Uterus (tissue), 4 donors: ENCODE measurements around the gene CECR2. TPM values are rescaled to one million over a fixed set of nuclear protein-coding genes. Genes with fewer than 3 reads are reported as not detected.

ENCODE experiments used
- DNase-seq, 2 donors: peaks; one replicate each; pipeline ENCODE4 v3.0.0-alpha.2; 2019 to 2020
- H3K27ac ChIP-seq, 2 donors: fragments of 200-600 bp; sonication (generic); 1 replicate in 1 of 2; 2 replicates in 1 of 2; pipeline ENCODE4 v1.5.1; 2016 to 2018
- H3K27me3 ChIP-seq, 2 donors: fragments of 200-600 bp; sonication (generic); one replicate each; pipeline ENCODE4 v1.5.1; 2018 to 2019; ENCODE audit warnings: control low read depth in 1 of 2
- H3K36me3 ChIP-seq, 2 donors: fragments of 200-600 bp; sonication (generic); one replicate each; pipeline ENCODE4 v1.5.1; 2019; ENCODE audit warnings: control low read depth in 1 of 2
- H3K4me1 ChIP-seq, 2 donors: fragments of 200-600 bp; sonication (generic); one replicate each; pipeline ENCODE4 v1.5.1; 2018 to 2019; ENCODE audit warnings: control low read depth in 1 of 2
- H3K4me3 ChIP-seq, 2 donors: fragments of 200-600 bp; sonication (generic); 1 replicate in 1 of 2; 2 replicates in 1 of 2; pipeline ENCODE4 v1.5.1; 2018 to 2019; ENCODE audit warnings: mild to moderate bottlenecking in 1 of 2
- H3K9me3 ChIP-seq, 2 donors: fragments of 200-600 bp; sonication (generic); one replicate each; pipeline ENCODE4 v1.5.1; 2019; ENCODE audit warnings: control low read depth in 1 of 2
- CTCF ChIP-seq, 4 experiments: fragments of 200-600 bp in 2 of 4; fragments of 450-650 bp in 2 of 4; sonication (generic) in 2 of 4; IDR thresholded peaks; one replicate each; pipeline ENCODE4 v1.5.1; 2016 to 2019; ENCODE audit warnings: antibody characterized with exemption in 4 of 4, mild to moderate bottlenecking in 2 of 4, moderate library complexity in 1 of 4
- POLR2A ChIP-seq, 2 donors: fragments of 450-650 bp; IDR thresholded peaks; one replicate each; pipeline ENCODE4 v1.6.1; 2016; ENCODE audit warnings: antibody characterized with exemption in 2 of 2, mild to moderate bottlenecking in 1 of 2, moderate library complexity in 1 of 2
- intact Hi-C: fragments of 100-400 bp; cut with DNase I; formaldehyde crosslinking; loops from one replicate; pipeline ENCODE4 v1.15.1; 2023; ENCODE audit warnings: low total_unique reads
- total RNA-seq, 4 donors: library from RNA; depleted of rRNA in 3 of 4; stranded (reverse); fragments of >200 nt in 3 of 4; gene quantifications; one replicate each; pipeline versions ENCODE4 v1.1.0 to v1.2.4, GENCODE V29; 2014 to 2023
- donor health status: DM: yes; HTN: yes; CAD: no.

The CECR2 gene
- total RNA-seq, 4 donors from 2014 or later = under 0.01 to 6.3 (median 3.8) TPM

DNA sequence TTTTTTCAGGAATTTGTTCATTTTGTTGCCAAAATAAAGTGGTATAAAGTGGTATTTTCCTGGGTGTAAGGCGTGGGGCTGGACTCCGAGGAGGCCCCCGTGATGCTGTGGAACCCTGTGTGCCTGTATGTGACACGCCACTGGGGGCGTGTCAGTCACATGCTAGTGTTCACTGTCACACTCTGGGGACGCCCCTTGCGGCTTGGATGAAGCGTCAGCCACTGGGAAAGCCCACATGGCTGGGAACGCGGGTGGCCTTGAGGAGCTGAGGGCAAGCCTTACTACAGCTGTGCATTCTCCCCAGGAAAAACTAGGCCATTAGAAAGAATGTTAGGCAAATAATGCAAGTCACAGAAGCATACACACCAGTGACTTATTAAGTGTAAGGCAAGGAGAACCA, 117.1 kb downstream of the CECR2 start:
- H3K4me3 ChIP-seq = no peak overlapping the region
- H3K27me3 ChIP-seq = no peaks in the 10 kb centered on the region
- no peaks in the 10 kb centered on the region for H3K4me1 ChIP-seq
- no peaks in the 10 kb centered on the region for H3K9me3 ChIP-seq
- no peaks in the 10 kb centered on the region for H3K36me3 ChIP-seq
- no peak for DNase-seq
- intact Hi-C loops = no loop called here
- no peak for TF ChIP-seq CTCF (IDR thresholded peaks at IDR 0.05)
- no peak for TF ChIP-seq POLR2A (IDR thresholded peaks at IDR 0.05)
- no peak overlapping the region for H3K27ac ChIP-seq

DNA sequence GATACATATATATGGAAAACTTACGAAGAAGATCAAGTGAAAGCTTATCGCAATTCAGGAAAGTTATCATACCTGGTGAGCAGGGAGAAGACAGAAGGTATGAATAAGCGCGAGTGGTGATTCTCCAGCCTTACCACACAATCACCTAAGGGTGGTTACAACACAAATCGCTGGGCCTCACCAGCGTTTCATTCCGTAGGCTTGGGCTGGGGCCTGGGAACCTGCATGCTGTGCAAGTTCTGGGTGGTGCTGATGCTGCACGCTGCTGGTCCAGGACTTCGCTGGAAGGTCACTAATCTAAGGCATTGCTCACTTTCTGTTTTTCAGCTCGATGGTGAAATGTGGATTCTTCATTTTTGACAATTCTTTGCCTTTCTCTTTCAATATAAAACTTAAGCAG, 117.5 kb downstream of the CECR2 start:
- TF ChIP-seq POLR2A (IDR thresholded peaks at IDR 0.05) (no peak), CTCF (IDR thresholded peaks at IDR 0.05) (no peak)
- no peak overlapping the region for H3K27ac ChIP-seq
- intact Hi-C loops = no loop called here
- H3K4me1 ChIP-seq = no peaks in the 10 kb centered on the region
- no peak overlapping the region for H3K4me3 ChIP-seq
- no peaks in the 10 kb centered on the region for H3K27me3 ChIP-seq
- H3K9me3 ChIP-seq = no peaks in the 10 kb centered on the region
- H3K36me3 ChIP-seq = no peaks in the 10 kb centered on the region
- no peak for DNase-seq

DNA sequence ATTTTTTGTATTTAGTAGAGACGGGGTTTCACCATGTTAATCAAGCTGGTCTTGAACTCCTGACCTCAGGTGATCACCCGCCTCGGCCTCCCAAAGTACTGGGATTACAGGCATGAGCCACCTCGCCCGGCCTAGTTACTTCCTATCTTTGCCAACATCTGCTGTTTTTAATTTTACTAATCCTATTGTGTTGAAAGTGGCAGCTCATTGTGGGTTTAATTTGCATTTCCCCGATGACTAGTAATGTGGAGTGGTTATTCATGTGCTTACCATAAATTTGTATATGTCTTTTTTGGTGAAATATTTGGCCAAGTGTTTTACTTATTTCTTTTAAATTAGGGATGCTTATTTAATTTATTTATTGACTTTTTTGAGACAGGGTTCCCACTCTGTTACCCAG, 119.8 kb downstream of the CECR2 start:
- intact Hi-C loops = no loop called here
- H3K9me3 ChIP-seq = no peaks in the 10 kb centered on the region
- no peak overlapping the region for H3K4me3 ChIP-seq
- no peaks in the 10 kb centered on the region for H3K4me1 ChIP-seq
- DNase-seq = no peak
- no peaks in the 10 kb centered on the region for H3K27me3 ChIP-seq
- H3K36me3 ChIP-seq = no peaks in the 10 kb centered on the region
- no peak overlapping the region for H3K27ac ChIP-seq
- TF ChIP-seq CTCF (IDR thresholded peaks at IDR 0.05) (no peak), POLR2A (IDR thresholded peaks at IDR 0.05) (no peak)

GRCh38 chr22:17491090-17491640, 121.9 kb downstream of the CECR2 start:
- intact Hi-C loops = no loop called here
- no peaks in the 10 kb centered on the region for H3K9me3 ChIP-seq
- TF ChIP-seq POLR2A (IDR thresholded peaks at IDR 0.05) (no peak), CTCF (IDR thresholded peaks at IDR 0.05) (no peak)
- no peaks in the 10 kb centered on the region for H3K27me3 ChIP-seq
- H3K4me1 ChIP-seq = no peaks in the 10 kb centered on the region
- H3K4me3 ChIP-seq = no peak overlapping the region
- H3K27ac ChIP-seq = peak overlapping the region in 1 of 2 donors; percentile 46
- H3K36me3 ChIP-seq = no peaks in the 10 kb centered on the region
- no peak for DNase-seq

DNA sequence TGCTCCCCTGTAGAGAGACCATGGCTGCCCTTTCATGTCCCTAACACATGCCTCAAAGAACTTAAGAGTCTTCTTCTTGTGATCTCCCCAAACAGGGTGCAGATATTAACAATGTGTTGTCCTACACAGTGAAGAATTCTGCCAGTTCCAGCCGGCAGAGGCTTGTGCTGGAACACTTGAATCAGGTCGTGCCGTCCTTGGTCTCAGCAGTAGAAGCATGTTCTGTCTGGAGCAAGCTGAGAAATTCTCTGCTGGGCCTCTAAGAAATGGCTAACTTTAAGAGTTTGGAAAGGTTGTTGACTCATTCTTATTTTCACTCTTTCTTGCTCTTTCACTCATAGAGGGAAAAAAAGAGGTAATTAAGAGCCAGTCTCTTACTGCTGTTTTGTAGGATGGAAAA, 123.0 kb downstream of the CECR2 start:
- H3K36me3 ChIP-seq = no peaks in the 10 kb centered on the region
- DNase-seq = no peak
- intact Hi-C loops = no loop called here
- no peaks in the 10 kb centered on the region for H3K27me3 ChIP-seq
- no peaks in the 10 kb centered on the region for H3K9me3 ChIP-seq
- TF ChIP-seq POLR2A (IDR thresholded peaks at IDR 0.05) (no peak), CTCF (IDR thresholded peaks at IDR 0.05) (no peak)
- H3K4me3 ChIP-seq = no peak overlapping the region
- no peaks in the 10 kb centered on the region for H3K4me1 ChIP-seq
- peak overlapping the region; percentile 1 to 34 for H3K27ac ChIP-seq
